Stimulated activated CD8-positive, alpha-beta memory T cell treated with anti-CD3 and anti-CD28 coated beads, Interleukin-15, amount 100 ng/mL, for 1 hour (primary cell): ENCODE data around the gene HES7.

ENCODE experiments used
- DNase-seq: peaks from one replicate; pipeline ENCODE4 v3.0.0-alpha.2; 2020; ENCODE audit warnings: low read depth

Gene HES7

DNA sequence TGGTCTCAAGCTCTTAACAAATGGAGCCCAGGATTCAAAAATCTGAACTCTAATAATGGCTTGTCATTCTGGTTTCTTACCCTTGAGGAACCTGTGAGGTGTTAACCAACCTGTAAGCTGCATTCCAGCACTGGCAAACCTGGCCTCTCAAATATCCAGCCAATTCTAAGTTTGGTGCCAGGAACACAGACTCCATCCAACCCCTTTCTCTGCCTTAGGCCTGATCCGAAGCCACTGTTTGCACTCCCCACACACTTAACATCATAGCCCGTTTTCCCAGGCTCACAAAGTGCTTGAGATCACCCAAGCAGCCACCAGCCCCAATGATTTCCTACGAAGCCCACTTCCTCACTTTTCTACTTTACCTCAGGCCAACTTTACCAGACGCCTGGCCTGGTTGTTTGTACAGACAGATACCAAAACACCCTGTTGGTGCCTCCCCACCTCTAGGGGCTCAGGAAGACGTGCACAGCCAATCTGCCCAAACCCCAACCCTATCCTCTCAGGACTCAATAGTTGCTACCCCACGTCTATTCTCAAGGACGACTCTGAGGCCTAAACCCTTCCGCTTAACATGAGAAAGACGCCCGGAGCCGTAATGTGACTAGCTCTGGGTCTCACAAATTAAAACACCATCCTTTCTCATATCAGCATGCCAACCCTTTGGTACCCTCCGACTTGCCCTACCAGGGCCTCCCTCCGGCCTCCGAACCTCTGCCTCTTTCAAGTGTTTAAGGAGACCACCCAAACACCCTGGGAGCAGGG is 31.5 kb upstream of the HES7 start:
- no peak for DNase-seq

DNA sequence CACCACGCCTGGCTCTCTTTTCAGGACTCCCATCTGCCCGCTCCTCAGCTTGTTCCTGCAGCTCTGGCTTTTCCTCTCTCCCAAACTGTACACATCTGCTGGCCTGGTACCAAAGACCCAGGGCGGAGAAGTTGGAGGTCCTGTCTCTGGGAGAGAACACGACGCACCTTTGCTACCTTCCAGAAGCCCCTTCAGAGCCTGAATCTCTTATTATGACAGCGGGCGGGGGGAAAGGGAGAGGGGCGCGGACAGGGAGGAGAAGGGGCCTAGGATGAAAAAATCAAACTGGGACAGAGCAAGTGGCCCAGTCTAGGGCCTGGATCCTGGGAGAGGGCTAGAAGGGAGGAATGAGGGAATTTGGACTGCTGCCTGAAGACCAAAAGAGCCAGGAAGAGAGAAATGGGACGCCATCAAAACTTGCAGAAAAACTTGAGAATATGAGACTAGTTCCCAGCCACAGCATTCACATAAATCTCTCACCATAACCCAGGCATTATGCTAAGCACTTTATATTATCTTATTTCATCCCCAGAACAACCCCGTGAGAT is 30.8 kb upstream of the HES7 start:
- no peak for DNase-seq

DNA sequence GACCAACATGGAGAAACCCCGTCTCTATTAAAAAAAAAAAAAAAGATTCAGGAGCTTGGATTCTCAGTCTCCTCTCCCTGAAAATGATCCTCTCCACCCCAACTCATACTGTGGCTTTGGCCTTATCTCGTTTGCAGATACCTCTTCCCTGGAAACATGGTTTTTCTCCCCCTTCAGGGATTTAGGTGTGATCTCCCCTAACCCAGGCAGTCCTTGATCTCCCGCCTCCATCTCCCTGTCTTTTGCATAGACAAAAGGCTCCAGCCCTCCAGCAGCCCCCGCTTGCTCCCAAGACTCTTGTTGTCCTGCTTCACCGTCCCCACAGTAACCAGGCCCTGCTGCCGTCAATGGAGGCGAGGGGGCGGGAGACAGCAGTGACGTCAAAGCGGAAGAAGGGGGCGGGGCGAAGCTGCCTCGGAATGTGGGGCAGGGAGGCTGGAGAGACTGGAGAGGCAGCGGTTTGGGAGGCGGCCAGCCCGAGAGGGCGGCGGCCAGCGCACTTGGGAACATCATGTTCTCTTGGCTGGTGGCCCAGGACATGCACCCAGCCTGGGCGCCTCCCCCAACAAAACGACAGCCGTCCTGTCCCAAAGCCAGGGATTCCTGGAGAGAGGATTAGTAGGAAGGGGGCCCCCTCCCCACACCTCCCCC is 30.2 kb upstream of the HES7 start:
- DNase-seq: peak; percentile 88

DNA sequence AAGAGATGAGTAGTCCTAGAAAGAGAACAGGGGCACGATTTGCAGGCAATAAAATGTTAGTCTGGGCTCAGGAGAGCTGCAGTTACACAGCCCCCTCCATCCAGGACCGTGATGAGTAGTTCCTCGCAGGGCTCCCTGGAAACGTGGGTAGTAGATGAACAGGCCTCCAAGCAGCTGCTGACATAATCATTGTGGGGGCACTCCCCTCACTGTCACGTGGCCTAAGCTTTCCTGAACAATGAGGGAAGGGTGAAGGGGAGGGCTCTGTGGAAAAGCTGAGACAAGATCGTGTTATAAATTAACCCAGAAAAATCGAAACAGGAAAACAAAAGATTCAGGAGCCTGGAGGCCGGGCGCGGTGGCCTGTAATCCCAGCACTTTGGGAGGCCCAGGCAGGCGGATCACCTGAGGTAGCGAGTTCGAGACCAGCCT is 29.6 kb upstream of the HES7 start:
- DNase-seq: no peak

DNA sequence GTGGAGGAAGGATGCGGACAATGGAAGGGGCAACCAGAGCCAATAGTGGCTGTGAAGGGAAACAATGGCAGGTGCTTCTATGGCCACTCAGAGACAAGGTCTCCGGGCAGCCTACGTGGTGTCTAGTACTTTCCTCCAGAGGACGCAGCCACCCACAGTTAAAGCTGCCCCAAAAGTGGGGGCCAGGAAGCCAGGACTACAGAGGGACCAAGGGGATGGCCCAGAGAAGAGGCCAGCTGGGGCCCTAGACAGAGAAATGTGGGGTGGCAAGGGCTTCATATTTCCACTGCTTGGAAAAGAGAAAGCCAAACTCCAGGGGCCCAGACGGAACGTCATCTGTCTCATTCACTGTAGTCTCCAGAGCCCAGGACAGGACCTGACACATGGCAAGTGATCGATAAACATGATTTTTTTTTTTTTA is 29.1 kb upstream of the HES7 start:
- DNase-seq: no peak

DNA sequence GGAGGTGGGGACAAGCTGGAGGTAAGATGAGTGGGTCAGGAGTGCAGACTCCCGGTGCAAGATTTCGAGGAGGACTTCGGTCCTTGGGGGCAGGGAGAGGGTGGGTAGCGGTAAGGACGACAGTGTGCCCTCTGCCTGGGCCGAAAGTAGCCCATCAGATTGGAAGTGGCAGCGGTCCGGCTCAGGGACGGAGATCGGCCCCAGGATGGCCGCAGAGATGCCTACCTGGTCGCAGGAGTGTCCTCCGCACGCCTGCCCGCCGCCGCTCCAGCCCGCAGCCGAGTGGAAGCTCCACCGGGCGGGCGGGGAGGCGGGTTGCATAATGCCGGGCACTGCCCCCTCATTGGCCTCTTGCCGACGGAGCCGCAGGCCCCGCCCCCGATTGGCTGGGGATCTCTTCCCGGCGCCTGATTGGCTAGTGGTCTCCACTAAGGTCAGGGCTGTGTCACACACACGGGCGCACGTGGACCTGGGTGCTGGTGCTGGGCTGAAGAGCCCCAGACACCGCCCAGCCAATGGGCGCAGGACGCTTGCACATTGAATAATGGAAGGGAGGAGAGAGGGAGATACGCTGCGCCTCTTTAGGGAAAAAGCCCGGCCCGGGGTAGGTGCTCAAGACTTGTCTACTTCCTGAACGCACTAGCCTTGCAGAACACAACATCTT is 28.3 kb upstream of the HES7 start, which contains the start of gene PER1:
TSS of gene PER1 (minus strand) at position 293 of the 664 bp plus-strand sequence. CDS start 1,698 bp downstream, outside the sequence.
- DNase-seq: no peak

DNA sequence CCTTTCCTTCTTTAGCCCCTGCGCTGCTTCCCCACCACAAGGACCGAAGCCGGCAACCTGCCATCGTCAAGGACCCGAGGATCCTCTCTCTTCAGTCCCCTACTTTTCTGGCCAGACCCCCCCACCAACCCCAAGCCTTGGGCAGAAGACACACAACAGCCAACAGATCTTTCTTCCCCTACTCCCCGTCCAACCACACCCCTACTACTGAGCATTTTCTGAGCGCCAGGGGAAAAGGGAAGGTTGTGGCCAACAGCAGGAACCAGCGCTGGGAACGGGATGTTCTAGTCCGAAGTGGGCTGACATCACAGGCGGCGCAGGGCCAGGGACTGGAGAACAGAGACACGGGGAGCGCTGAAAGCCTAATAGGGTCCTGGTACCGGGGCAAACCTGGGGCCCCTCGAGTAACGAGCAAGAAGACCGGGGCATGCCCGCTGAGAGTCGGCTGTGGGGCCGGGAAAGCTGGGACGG is 27.8 kb upstream of the HES7 start:
- no peak for DNase-seq

DNA sequence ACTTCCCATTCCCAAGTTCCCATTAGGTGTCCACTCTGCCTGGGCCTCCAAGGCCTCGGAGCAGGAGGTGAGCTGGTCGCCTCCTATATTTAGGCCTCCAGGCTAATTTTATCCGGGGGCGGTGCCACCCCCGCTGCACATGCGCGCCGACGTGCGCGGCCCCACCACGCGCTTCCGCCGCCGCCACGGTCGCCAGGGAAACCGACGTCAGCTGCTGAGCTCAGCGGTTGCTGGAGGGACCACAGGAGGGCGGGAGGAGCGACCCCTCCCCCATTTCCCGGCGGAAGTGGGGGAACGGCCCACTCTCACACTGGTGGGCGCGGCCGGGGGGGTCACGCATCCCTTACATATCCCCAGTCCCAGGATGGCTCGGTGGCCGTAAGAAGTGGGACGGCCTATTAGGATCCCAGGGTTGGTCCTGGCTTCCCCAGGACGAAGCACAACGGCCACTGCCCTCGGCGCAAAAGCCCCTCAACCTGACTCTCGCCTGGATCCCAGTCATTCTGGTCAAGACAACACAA is 27.3 kb upstream of the HES7 start:
- DNase-seq: peak; percentile 73

DNA sequence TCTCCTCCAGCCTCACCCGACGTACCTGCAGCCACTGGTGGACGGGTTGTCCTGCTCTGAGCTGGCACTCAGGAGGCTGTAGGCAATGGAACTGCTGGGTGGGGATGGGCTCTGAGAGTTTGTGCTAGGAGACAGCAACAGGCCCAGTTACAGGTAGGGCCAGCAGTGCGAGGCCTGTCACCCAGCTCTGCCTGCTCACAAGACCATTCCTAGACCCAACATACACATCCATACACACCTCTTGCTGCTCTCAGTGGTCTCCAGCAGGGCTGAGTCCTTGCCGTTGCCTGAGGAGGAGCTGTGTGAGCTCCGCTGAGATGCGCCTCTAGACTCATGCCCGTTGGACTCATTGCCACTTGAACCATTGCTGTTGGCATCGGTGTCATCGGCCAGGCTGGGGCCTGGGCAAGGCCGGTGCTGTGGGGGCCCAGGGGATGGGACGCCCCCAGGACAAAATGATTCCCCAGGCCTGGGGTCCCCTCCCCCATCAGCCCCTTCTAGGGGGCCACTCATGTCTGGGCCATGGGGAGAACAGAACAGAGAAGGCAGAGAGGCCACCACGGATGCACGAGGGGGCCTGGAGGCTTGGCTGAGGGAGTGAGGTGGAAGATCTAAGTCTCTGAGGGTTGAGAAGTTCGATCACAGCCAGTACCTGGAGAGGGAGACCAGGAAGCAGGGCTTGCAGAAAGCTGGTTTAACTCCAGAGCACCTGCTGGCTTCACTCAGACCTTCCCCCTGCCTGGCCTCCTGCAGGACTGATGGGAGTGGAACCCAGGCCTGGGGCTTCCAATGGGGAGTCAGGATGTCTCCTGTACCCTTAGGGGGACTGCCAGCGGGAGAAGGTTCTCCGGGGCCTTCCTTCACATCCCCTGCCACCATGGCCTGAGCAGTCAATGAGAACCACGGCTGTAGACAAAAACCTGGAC is 26.6 kb upstream of the HES7 start:
- DNase-seq: no peak

DNA sequence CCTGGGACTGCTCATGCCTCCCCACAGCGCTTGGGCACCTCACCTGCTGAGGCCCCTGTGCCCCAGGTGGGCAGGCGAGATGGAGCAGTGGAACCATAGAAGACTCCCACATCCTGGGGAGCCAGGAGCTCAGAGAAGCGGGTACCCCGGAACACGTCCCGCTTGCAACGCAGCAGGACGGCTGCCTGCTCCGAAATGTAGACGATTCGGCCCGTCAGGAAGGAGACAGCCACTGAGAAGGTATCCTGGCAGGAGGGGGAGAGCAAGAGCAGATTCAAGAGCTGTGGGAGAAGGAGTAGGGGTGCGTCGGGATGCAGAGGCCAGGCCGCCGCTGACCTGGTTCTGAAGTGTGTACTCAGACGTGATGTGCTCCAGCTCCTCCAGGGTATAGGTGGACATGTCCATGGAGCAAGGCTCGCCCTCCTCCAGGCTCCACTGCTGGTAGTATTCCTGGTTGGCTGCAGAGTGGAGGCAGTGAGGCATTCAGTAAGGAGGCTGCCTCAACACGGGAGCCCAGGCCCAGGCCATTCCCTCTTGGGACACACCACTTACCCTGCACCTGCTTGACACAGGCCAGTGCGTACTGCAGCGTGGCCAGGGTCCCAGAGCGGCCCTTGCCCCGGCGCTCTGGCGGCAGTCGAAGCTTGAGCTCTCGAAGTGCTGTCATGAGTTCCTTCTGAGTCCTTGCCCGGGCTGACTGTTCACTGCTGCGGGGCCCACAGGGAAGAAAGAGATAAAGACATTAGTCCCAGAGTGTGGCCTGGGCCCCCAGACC is 25.7 kb upstream of the HES7 start:
- DNase-seq: no peak

DNA sequence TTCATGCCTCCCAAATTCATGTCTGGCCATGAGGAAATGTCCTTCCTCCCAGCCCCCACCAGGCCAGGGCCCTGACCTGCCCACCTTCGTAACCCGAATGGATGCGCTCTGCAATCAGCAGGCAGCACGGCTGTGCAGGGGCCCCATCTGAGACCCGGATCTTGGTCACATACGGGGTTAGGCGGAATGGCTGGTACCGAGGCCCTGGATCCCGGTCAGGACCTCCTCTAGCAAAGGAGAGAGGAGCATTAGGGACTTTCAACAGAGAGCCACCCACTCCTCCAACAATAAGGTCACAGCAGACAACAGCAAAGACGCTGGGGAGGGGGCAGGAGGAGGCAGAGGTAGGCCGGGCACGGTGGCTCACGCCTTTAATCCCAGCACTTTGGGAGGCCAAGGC is 24.7 kb upstream of the HES7 start:
- no peak for DNase-seq

DNA sequence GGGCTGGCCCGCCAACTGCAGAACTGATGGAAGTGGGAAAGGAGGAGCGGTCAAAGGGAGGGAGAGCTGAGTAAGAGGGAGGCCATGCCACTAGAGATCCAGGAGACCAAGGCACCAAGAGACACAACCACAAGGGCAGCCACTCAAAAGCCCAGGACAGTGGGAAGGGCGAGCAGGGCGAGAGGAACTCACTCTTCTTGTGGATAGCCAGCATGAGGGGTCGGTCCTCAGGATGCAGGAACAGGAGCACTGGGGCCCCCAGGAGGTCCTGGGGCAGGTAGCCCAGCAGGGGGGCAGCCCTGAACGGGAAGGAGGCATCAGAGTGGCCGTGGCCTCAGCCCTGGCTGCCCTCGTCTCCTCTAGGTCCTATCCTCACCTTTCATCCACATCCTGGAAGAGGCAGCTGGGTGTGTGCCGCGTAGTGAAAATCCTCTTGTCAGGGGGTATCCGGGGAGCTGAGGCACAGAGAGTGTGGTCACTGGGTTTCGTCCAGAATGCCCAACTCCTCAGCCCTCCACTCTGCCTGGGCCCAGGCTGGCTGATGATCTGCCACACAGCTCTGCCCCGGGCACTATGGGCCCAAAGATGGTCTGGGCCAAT is 24.0 kb upstream of the HES7 start:
- no peak for DNase-seq

DNA sequence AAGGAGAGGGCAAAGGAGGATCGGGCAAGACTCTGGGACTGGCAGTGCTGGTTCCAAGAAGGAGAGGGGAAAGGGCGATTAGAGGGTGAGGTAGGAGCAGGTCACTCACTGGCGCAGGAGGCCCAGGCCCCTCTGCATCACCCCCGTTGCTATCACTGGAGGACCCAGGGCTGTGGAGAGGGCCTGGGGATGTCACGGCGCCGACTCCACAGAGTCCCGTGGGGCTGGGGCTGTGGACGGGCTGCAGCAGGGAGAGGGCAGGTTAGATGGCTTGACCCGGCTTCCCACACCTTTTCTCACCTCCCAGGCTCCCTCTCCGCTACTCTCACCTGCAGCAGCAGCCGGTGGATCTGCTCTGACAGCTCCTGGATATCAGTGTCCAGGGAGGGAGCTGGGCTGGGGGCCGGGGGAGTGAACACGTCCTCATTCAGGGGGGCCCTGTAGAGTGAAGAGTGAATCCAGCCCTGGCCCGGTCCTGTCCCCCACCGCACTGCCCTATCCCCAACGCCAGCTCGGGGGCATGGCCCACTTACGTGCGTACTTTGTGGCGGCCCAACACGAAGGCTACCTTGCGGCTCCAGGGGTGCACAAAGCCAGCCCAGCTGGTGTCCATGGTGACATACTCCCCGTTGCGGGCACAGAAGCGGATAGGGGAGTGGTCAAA is 23.4 kb upstream of the HES7 start:
- DNase-seq: no peak

DNA sequence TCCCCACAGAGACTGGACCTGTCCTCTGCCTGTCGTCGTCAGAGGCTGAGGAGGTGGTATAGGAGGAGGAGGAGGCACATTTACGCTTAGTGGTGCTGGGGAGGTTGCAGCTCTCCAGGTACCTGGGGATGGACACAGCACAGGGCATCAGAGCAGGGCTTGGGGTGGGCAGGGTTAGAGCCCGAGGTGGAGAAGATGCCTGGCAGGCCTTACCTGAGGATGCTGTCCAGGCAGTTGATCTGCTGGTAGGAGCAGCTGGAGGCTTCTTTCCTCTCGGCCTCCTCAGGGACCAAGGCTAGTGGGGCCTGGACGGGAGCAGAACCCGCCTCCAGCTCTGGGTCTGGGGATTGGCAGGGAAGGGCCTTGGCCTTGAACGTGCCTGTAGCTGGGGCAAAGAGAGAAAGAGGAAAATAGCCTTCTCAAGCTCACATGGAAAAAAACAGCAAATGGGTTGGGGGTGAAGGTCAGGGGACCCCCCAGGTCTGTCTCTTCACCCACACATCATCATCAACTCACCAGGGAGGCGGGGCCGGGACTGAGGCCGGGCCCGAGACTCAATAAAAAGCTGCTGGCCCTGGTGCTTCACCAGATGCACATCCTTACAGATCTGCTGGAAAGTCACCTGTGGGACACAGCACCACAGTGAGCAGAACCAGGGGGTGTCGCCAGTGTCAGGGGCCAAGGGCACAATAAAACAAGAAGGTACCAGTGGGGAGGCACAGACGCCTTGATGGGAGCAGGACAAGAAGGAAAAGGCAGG is 22.7 kb upstream of the HES7 start:
- no peak for DNase-seq

DNA sequence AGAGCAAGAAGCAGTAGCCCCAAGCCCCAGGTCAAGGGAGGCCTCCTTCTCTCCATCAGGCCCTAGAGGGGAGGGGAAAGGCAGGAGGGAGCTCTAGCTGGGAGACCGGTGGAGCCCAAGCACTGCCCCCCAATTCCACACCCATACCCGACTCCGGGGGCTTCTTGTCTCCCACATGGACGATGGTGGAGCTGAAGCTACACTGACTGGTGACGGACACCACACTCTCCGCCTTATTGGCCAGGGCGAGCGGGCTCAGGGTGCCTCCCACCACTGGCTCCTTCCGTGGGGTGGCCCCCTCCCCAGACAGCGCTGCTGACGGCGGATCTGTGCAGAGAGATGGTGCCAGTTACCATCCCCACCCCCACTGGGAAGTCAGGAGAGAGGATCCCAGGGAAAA is 21.9 kb upstream of the HES7 start:
- no peak for DNase-seq

DNA sequence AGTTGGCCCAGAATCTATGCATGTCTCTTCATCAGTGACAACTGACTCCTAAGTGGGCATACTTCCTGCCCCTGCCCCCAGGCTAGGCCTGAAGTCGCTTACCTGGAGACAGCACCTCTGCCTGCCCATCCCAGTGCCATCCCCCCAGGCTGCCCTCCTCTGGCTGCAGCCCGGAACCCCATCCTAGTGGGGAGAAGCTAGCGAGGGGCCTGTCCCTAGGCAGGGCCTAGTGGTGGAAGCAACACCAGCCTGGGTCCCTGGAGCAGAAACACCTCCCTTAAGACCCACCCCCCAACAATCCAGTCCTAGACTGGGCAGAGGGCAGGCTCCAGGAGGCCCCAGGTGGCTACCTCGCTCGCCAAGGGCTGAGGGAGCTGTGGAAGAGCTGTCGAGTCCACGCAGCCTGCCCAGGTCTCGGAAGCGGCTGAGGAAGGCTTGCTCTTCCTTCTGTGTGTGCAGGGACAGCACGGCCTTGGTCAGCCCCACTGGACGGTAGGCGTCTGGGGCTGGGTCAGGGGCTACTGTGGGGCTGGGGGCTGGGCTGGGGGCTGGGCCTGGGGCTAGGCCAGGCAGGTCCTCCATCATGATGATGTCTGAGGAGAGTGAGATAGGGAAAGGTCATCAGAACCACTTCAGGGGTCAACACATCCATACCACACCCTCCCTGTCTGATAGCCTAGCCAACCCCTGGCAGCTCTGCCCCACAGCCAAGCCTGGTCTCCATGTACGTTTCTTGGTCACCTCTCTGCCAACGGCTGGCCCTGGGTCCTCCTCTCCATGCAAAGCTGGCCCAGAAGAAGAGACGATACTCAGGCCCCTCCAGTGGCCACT is 20.7 kb upstream of the HES7 start:
- no peak for DNase-seq

DNA sequence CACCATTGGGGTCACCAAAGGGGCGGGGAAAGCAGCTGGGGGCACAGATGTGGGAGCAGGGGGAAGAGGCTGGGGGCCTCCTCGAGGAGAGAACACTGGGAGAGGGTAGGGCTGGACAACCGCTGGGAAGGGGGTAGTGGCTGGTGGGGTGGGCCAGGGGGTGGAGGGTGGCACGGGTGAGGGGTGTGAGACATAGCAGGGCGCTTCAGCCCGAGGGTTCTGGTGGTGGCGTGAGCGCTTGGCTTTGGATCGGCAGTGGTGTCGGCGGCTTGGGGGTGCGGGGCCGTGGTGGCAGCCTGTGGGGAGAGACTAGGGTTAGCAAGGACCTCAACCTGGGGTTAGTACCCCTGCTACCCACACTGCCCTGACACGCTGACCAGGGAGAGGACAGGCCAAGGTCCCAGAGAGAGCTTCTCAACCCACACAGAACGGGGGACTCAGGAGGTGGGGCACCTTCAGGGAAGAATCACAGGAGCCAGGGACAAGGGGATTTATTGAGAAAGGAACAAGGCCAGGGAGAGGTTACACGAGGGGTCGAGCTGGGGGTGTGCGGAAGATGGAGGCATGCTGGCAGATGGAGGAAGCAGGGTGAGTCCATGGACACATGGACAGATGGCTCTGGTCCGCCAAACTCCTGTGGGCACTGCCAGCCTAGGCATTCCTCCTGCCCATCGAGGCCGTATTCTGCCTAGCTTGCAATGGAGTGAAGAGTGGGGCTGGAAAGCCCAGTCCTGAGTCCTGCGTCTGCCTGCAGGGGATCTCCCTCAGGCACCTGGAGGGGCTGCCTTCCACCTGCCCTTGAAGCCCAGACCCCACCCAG is 19.9 kb upstream of the HES7 start:
- no peak for DNase-seq
